ENCODE measurements around the gene FAM227B.
"Not testable (repeated sequence)": the region's sequence is repeated elsewhere in the genome, so short reads cannot be mapped to it uniquely, and the experiment has no call there.

The FAM227B gene

GRCh38 chr15:49379996-49380395 lies 240.6 kb downstream of the FAM227B start:
- DNase-seq (ENCODE audit: low read depth, low spot score): no peak

- DNase-seq (ENCODE audit: low read depth, low spot score): peak; percentile 25
Measured at GRCh38 chr15:49372366-49372765, 248.3 kb downstream of the FAM227B start.

- DNase-seq (ENCODE audit: low read depth, low spot score): no peak
Measured at GRCh38 chr15:49370782-49371181, 249.8 kb downstream of the FAM227B start.

GRCh38 chr15:49366496-49366895 lies 254.1 kb downstream of the FAM227B start:
- DNase-seq (ENCODE audit: low read depth, low spot score): no peak

GRCh38 chr15:49361370-49361769 lies 259.2 kb downstream of the FAM227B start:
- no peak for DNase-seq (ENCODE audit: low read depth, low spot score)

GRCh38 chr15:49354439-49354838 lies 266.2 kb downstream of the FAM227B start:
- DNase-seq (ENCODE audit: low read depth, low spot score): not testable (repeated sequence)

- DNase-seq (ENCODE audit: low read depth, low spot score): no peak
Measured at GRCh38 chr15:49343546-49343945, 277.1 kb downstream of the FAM227B start.

- no peak for DNase-seq (ENCODE audit: low read depth, low spot score)
Measured at GRCh38 chr15:49339656-49340055, 281.0 kb downstream of the FAM227B start.

GRCh38 chr15:49331951-49332350 lies 288.7 kb downstream of the FAM227B start:
- DNase-seq (ENCODE audit: low read depth, low spot score): no peak

GRCh38 chr15:49331442-49331841 lies 289.2 kb downstream of the FAM227B start:
- no peak for DNase-seq (ENCODE audit: low read depth, low spot score)

GRCh38 chr15:49330166-49330565 lies 290.5 kb downstream of the FAM227B start:
- DNase-seq (ENCODE audit: low read depth, low spot score): no peak

- DNase-seq (ENCODE audit: low read depth, low spot score): peak; percentile 86
Measured at GRCh38 chr15:49328941-49329340, 291.7 kb downstream of the FAM227B start.

- no peak for DNase-seq (ENCODE audit: low read depth, low spot score)
Measured at GRCh38 chr15:49327927-49328326, 292.7 kb downstream of the FAM227B start.

- DNase-seq (ENCODE audit: low read depth, low spot score): no peak
Measured at GRCh38 chr15:49323207-49323606, 297.4 kb downstream of the FAM227B start.

- DNase-seq (ENCODE audit: low read depth, low spot score): no peak
Measured at GRCh38 chr15:49320351-49320750, 300.3 kb downstream of the FAM227B start.

- DNase-seq (ENCODE audit: low read depth, low spot score): peak; percentile 57
Measured at GRCh38 chr15:49315391-49315823, 305.2 kb downstream of the FAM227B start.

GRCh38 chr15:49314716-49315115 lies 305.9 kb downstream of the FAM227B start:
- DNase-seq (ENCODE audit: low read depth, low spot score): no peak

GRCh38 chr15:49313650-49314049 lies 307.0 kb downstream of the FAM227B start:
- no peak for DNase-seq (ENCODE audit: low read depth, low spot score)

GRCh38 chr15:49309889-49310288 lies 310.7 kb downstream of the FAM227B start:
- no peak for DNase-seq (ENCODE audit: low read depth, low spot score)

GRCh38 chr15:49308686-49309085 lies 311.9 kb downstream of the FAM227B start:
- no peak for DNase-seq (ENCODE audit: low read depth, low spot score)

- no peak for DNase-seq (ENCODE audit: low read depth, low spot score)
Measured at GRCh38 chr15:49306551-49306950, 314.1 kb downstream of the FAM227B start.

- DNase-seq (ENCODE audit: low read depth, low spot score): no peak
Measured at GRCh38 chr15:49303003-49303402, 317.6 kb downstream of the FAM227B start.

- no peak for DNase-seq (ENCODE audit: low read depth, low spot score)
Measured at GRCh38 chr15:49301562-49301961, 319.1 kb downstream of the FAM227B start.

GRCh38 chr15:49300856-49301255 lies 319.8 kb downstream of the FAM227B start:
- no peak for DNase-seq (ENCODE audit: low read depth, low spot score)

All from iPS DF 19.7 (cell line).